ENCODE measurements around the gene KCNQ1. TPM values are rescaled to one million over a fixed set of nuclear protein-coding genes. Genes with fewer than 3 reads are reported as not detected.

The KCNQ1 gene
- total and polyA plus RNA-seq, 2 of the 13 experiments (the other 11 are each of a cell fraction or from before 2014, with no cell fraction given): 0.02 to 0.08 TPM

DNA sequence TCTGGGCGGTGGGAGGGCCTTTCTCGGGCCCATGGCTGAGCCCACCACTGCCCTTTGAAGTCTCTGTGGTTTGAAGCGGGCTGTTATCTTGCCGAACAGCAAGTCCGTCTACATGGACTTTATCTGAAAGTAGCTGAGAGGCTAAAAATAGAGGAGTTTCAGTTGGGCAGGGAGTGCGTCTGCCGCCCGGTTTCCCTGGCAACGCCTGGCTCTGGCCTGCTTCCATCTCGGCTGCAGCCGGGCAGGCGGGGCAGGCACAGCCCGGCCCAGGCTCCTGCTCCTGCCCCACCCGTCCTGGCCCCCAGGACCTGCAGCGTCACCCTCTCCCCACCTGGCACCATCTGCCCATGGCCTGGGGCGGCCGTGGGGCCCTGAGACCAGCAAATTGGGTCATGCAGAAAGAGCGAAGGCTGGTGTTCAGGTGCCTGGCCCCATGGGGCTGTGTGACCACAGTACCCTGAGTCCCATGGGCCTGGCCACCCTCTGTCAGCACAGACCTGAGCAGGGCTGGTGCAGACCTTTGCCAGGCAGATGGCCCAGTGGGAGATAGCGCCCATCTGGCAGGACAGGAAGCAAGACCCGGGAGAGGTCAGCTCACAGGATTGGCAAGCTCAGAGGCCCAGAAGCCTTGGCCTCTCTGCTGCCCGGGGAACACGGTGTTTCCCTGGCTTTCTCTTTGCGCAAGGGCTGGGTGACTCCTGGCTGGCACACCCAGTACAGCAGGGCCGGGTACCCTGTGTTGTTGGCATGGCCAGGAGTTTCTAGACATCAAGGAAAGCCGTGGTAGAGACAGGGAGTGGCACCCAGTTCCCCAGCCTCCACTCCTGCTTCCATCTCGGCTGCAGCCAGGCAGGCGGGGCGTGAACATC, 334.1 kb downstream of the KCNQ1 start:
- BruUV-seq (replicated peaks): no TSS peak
- Histone ChIP-seq H2AFZ (ENCODE audit: low read length) (no peak overlapping the region), H3K4me3 (replicated peaks in 1 of 3; ENCODE audit: insufficient read depth in 1 of 3, low read depth in 2 of 3, low read length in 3 of 3) (peak overlapping the region in 1 of 3 experiments; percentile 60; a peak in 2 of 6 replicates), H3K27ac (ENCODE audit: extremely low read length, insufficient read depth, low read length) (no peak overlapping the region), H3K79me2 (ENCODE audit: insufficient read depth, low read length) (no peaks in the 10 kb centered on the region), H3K4me2 (ENCODE audit: low read depth, low read length) (peak overlapping the region; percentile 80), H3K4me1 (ENCODE audit: insufficient read depth, low read length) (peaks cover 45% of the 10 kb centered on the region), H3K9me3 (ENCODE audit: low read length) (no peaks in the 10 kb centered on the region), H3K36me3 (replicated peaks in 1 of 2; ENCODE audit: control insufficient read depth in 1 of 2, insufficient read depth in 2 of 2, low read length in 2 of 2) (no peaks in the 10 kb centered on the region), H3K9ac (ENCODE audit: insufficient read depth, low read depth, low read length) (no peak overlapping the region), H4K20me1 (ENCODE audit: insufficient read depth, low read length) (no peaks in the 10 kb centered on the region; the same call in 1 of the 2 replicates), H3K27me3 (ENCODE audit: control insufficient read depth in 1 of 2, insufficient read depth in 2 of 2, low read length in 2 of 2) (peaks cover 12 to 83% of the 10 kb centered on the region in 2 experiments; a peak in 4 of 5 replicates)
- DNase-seq (ENCODE audit: low spot score): peak; percentile 66
- ChIA-PET POLR2A (interaction anchor here (1.5 to 1.6 kb wide), 2 partner anchors 47 to 79 kb away, joined by 3 to 6 read pairs; partner anchors contain the start of gene KCNQ1OT1), CTCF (ENCODE audit: low intra/inter-chr PET ratio, low total read pairs) (no interaction called here)
- no peak for FAIRE-seq
- 2% methylated on average over 9 of the region's 28 CpGs for WGBS (ENCODE audit: low lambda C conversion rate)
- intact Hi-C loops (cut with micrococcal nuclease; ENCODE audit: unreplicated experiment): loop anchor here (2.0 to 5.0 kb wide), 2 partner anchors 47 to 84 kb away; no protein-coding TSS in a partner anchor
- ATAC-seq: peak; percentile 51
- in situ Hi-C loops (cut with HindIII; ENCODE audit: extremely low pct_ligation_motif_present, low pct_unique_long_range_greater_than_20kb): no loop called here
- TF ChIP-seq ZKSCAN1 (IDR thresholded peaks at IDR 0.05; ENCODE audit: low read length) (no peak), ZSCAN21 (CRISPR knock-in tag; IDR thresholded peaks at IDR 0.05; ENCODE audit: borderline replicate concordance) (0 out of 2 replicates have a peak, but pooled peaks have one; percentile 14), ZNF225 (CRISPR knock-in tag; IDR thresholded peaks at IDR 0.05) (0 out of 2 replicates have a peak, but pooled peaks have one; percentile 16), ZNF20 (CRISPR knock-in tag; IDR thresholded peaks at IDR 0.05) (0 out of 2 replicates have a peak, but pooled peaks have one; percentile 75), RAD51 (IDR thresholded peaks at IDR 0.05; ENCODE audit: borderline replicate concordance) (no peak), EZH2 (conservative IDR thresholded peaks at IDR 0.05; ENCODE audit: low read depth, low read length) (0 out of 2 replicates have a peak, but pooled peaks have one; percentile 37), RFX1 (IDR thresholded peaks at IDR 0.05) (peak; percentile 70; the same call in 1 of the 2 replicates), ZNF251 (CRISPR knock-in tag; IDR thresholded peaks at IDR 0.05) (no peak), TBP (CRISPR knock-in tag; IDR thresholded peaks at IDR 0.05) (no peak)
- TF ChIP-seq, protein P1, sequence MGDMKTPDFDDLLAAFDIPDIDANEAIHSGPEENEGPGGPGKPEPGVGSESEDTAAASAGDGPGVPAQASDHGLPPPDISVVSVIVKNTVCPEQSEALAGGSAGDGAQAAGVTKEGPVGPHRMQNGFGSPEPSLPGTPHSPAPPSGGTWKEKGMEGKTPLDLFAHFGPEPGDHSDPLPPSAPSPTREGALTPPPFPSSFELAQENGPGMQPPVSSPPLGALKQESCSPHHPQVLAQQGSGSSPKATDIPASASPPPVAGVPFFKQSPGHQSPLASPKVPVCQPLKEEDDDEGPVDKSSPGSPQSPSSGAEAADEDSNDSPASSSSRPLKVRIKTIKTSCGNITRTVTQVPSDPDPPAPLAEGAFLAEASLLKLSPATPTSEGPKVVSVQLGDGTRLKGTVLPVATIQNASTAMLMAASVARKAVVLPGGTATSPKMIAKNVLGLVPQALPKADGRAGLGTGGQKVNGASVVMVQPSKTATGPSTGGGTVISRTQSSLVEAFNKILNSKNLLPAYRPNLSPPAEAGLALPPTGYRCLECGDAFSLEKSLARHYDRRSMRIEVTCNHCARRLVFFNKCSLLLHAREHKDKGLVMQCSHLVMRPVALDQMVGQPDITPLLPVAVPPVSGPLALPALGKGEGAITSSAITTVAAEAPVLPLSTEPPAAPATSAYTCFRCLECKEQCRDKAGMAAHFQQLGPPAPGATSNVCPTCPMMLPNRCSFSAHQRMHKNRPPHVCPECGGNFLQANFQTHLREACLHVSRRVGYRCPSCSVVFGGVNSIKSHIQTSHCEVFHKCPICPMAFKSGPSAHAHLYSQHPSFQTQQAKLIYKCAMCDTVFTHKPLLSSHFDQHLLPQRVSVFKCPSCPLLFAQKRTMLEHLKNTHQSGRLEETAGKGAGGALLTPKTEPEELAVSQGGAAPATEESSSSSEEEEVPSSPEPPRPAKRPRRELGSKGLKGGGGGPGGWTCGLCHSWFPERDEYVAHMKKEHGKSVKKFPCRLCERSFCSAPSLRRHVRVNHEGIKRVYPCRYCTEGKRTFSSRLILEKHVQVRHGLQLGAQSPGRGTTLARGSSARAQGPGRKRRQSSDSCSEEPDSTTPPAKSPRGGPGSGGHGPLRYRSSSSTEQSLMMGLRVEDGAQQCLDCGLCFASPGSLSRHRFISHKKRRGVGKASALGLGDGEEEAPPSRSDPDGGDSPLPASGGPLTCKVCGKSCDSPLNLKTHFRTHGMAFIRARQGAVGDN (CRISPR knock-in tag; IDR thresholded peaks at IDR 0.05): peak; percentile 10; the same call in 1 of the 2 replicates
- TF ChIP-seq, protein P2, sequence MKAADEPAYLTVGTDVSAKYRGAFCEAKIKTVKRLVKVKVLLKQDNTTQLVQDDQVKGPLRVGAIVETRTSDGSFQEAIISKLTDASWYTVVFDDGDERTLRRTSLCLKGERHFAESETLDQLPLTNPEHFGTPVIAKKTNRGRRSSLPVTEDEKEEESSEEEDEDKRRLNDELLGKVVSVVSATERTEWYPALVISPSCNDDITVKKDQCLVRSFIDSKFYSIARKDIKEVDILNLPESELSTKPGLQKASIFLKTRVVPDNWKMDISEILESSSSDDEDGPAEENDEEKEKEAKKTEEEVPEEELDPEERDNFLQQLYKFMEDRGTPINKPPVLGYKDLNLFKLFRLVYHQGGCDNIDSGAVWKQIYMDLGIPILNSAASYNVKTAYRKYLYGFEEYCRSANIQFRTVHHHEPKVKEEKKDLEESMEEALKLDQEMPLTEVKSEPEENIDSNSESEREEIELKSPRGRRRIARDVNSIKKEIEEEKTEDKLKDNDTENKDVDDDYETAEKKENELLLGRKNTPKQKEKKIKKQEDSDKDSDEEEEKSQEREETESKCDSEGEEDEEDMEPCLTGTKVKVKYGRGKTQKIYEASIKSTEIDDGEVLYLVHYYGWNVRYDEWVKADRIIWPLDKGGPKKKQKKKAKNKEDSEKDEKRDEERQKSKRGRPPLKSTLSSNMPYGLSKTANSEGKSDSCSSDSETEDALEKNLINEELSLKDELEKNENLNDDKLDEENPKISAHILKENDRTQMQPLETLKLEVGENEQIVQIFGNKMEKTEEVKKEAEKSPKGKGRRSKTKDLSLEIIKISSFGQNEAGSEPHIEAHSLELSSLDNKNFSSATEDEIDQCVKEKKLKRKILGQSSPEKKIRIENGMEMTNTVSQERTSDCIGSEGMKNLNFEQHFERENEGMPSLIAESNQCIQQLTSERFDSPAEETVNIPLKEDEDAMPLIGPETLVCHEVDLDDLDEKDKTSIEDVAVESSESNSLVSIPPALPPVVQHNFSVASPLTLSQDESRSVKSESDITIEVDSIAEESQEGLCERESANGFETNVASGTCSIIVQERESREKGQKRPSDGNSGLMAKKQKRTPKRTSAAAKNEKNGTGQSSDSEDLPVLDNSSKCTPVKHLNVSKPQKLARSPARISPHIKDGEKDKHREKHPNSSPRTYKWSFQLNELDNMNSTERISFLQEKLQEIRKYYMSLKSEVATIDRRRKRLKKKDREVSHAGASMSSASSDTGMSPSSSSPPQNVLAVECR (CRISPR knock-in tag; IDR thresholded peaks at IDR 0.05; ENCODE audit: borderline replicate concordance): peak; percentile 22; the same call in 1 of the 2 replicates
- TF ChIP-seq, protein P3, sequence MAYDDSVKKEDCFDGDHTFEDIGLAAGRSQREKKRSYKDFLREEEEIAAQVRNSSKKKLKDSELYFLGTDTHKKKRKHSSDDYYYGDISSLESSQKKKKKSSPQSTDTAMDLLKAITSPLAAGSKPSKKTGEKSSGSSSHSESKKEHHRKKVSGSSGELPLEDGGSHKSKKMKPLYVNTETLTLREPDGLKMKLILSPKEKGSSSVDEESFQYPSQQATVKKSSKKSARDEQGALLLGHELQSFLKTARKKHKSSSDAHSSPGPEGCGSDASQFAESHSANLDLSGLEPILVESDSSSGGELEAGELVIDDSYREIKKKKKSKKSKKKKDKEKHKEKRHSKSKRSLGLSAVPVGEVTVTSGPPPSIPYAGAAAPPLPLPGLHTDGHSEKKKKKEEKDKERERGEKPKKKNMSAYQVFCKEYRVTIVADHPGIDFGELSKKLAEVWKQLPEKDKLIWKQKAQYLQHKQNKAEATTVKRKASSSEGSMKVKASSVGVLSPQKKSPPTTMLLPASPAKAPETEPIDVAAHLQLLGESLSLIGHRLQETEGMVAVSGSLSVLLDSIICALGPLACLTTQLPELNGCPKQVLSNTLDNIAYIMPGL (CRISPR knock-in tag; IDR thresholded peaks at IDR 0.05; ENCODE audit: borderline replicate concordance in 1 of 2, low read depth in 1 of 2): 0 out of 4 replicates have a peak, but pooled peaks of 1 of the 2 experiments have one; percentile 14

All from HepG2 (cell line).